ENCODE results near the gene PCDHAC1.

- TF ChIP-seq CTCF (IDR thresholded peaks at IDR 0.05) (peak; percentile 24 to 51 (median 41)), EP300 (IDR thresholded peaks at IDR 0.05) (no peak), POLR2A (IDR thresholded peaks at IDR 0.05; ENCODE audit: low read depth) (no peak), POLR2AphosphoS5 (IDR thresholded peaks at IDR 0.05) (no peak)
These were observed 43.6 kb upstream of the PCDHAC1 start for GRCh38 chr5:140882591-140882899.
